Skeletal muscle cell (primary cell): ENCODE measurements around the gene TRIO.

Experiments
- DNase-seq: peaks from one replicate; pipeline ENCODE4 v3.0.0-alpha.2; 2010; ENCODE audit warnings: low read depth
- H3K4me3 ChIP-seq: 2 replicates; pipeline ENCODE4 v1.5.1; 2011; ENCODE audit warnings: low read depth, mild to moderate bottlenecking, control low read depth, low read length, moderate library complexity

The TRIO gene

GRCh38 chr5:14269395-14269794, 126.3 kb downstream of the TRIO start:
- H3K4me3 ChIP-seq, result no peak overlapping the region

DNA sequence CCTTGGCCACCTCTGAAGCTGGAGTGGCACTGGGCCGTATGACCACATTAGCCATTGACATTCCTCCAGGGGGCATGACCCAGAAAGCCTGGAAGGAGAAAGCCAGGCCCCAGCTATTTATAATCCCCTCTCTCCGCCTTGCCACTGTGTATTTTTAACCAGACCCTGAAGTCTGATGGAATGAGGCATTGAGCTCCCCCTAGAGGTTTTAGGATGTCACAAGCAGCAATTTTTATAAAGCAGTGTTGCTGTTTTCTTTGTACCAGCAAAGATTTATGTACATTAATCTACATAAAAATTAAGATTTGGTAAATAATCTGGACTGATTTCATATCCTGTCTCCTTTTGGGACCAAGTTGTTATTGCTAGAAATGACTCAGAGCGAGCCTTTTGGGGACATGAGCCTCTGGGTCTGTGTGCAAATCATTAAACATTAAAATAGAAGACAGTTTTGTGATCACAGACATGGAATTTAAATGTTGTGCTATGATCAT, 127.1 kb downstream of the TRIO start:
- no peak for DNase-seq
- H3K4me3 ChIP-seq, result no peak overlapping the region

More at GRCh38 chr5:14269395-14269794, 126.3 kb downstream of the TRIO start:
- DNase-seq, result no peak

GRCh38 chr5:14272548-14273205, 129.5 kb downstream of the TRIO start:
- DNase-seq, result no peak

GRCh38 chr5:14273207-14273767, 130.1 kb downstream of the TRIO start:
- H3K4me3 ChIP-seq, result no peak overlapping the region
- DNase-seq, result no peak

More at GRCh38 chr5:14272548-14273205, 129.5 kb downstream of the TRIO start:
- H3K4me3 ChIP-seq, result no peak overlapping the region

GRCh38 chr5:14276380-14276779, 133.2 kb downstream of the TRIO start:
- H3K4me3 ChIP-seq, result no peak overlapping the region
- no peak for DNase-seq

- H3K4me3 ChIP-seq, result no peak overlapping the region
- DNase-seq, result no peak
Observed at GRCh38 chr5:14277385-14278320, 134.5 kb downstream of the TRIO start.

GRCh38 chr5:14280294-14280854, 137.2 kb downstream of the TRIO start:
- DNase-seq, result no peak

GRCh38 chr5:14281746-14282181, 138.6 kb downstream of the TRIO start:
- DNase-seq, result no peak
- H3K4me3 ChIP-seq, result no peak overlapping the region

More at GRCh38 chr5:14280294-14280854, 137.2 kb downstream of the TRIO start:
- H3K4me3 ChIP-seq, result no peak overlapping the region

DNA sequence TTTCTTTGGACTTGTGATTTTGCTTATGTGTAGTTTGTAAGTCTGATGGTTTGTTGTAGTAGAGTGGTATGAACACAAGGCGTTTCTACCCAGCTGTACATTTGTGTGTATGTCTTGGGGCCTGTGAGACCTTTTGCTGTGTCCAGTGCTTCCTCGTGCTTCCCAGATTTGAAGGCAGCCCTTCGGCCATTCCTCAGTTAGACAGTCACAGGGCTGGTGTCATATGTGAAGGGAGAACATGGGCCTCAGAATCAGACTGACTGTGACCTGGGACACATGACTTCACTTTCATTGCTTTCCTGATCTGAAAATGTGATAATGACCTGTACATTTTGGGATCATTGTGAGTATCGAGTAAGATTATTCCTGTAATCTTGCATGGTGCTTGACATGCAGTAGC, 140.0 kb downstream of the TRIO start:
- H3K4me3 ChIP-seq, result no peak overlapping the region
- no peak for DNase-seq

- no peak for DNase-seq
- no peak overlapping the region for H3K4me3 ChIP-seq
Observed at GRCh38 chr5:14284392-14285148, 141.4 kb downstream of the TRIO start.

DNA sequence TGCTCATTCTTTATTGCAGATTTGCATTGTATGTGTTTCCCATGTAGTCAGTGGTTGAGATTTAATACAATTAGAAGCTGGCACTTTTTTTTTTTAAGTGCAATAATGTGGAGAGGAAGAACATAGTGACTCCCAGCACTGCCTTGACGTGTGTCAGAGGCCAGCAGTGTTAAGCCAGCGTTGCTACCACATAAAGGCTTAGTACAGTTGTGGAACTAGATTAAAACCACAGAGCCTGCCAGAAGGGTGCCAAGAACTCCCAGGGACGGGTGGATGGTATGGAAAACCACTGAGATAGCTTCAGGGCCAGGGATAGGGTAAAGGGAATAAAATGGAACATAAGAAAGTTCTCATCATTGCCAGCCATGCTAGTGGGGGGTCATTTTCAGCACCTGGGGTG, 142.9 kb downstream of the TRIO start:
- DNase-seq, result no peak
- H3K4me3 ChIP-seq, result no peak overlapping the region

GRCh38 chr5:14286574-14287421, 143.7 kb downstream of the TRIO start:
- DNase-seq, result no peak
- no peak overlapping the region for H3K4me3 ChIP-seq

DNA sequence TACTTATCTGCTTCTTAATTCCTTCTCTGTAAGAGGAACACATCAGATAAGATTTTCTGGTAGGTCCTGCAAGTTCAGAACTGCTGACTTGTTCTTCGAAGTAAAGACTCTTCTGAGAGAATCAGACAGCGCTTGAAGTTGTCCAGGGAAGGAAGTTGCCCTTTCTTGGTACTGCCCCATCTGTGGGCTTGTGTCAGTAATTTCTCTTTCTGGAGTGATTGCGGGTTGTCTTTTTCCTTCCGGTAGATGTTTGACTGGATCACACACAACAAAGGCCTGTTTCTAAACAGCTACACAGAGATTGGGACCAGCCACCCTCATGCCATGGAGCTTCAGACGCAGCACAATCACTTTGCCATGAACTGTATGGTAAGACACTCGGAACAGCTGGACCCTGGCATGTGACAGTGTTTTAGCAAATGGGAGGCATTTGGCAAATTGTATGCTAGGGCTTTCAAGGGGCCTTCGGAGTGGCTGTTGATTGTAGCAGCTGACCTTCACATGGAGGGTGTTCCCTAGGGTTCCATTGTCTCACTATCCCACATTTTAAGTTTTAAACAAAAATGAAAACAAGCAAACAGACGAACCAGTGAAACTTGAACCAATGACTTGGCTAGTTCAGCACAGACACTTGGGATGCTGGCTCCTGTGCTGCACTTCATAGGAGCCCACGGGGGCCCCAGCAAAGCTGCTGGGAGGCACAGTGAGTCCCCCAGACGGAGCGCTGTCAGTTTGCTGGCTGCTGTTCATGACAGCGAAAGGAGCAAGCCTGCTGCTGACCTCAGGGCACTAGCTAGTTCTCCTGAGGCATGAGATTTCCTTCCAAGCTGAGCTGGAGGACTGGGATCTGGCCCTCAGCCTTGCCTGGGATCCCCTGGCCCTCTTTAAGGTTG, 149.9 kb downstream of the TRIO start:
- no peak for DNase-seq
- no peak overlapping the region for H3K4me3 ChIP-seq

DNA sequence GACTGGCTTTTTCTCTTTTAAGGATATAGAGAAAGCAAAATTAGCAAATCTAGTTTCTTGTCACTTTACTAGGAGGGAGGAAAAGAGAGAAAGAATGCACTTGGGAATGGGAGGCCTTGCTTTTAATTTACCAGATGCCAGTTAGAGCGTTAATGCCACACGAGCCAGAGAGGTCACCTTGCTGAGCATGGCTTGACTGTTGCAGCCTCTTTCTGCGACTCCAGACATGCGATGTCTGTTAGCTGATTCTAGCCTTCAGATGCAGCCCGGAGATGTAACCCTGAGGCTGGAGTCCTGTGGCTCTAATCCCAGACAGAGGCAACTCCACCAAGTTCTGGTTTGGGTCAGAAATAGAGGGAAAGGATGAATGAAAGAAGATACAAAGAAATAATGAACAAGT, 152.5 kb downstream of the TRIO start:
- DNase-seq, result no peak
- H3K4me3 ChIP-seq, result no peak overlapping the region

DNA sequence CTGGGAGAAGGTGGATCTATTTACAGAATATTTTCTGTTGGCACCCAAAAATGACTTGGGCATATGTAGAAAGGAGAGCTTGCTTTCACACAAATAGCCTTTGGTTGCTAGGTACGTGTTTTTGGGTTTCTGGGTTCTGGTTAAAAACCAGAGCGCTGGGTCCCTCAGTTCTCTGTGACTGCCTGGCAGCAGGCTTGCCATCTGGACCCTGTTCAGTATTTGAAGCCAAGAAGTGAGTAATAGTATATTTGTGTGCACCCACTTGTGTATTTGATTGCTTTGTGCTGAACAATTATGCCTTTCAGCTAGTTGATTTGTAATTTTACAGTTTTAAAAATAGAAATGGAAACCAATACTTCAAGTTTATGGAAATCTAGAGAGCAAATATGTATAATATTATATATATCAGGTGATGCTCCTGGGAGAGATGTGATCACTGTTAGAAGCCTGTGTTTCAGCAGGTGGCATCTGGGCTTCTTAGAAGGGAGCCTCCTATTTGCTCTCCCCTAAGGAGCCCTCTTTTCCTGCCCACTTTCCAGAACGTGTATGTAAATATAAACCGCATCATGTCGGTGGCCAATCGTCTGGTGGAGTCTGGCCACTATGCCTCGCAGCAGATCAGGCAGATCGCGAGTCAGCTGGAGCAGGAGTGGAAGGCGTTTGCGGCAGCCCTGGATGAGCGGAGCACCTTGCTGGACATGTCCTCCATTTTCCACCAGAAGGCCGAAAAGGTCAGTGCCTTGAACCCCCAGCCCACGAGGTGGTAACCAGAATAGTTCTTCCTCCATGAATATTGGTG, 153.6 kb downstream of the TRIO start:
- no peak for DNase-seq
- no peak overlapping the region for H3K4me3 ChIP-seq

- DNase-seq, result no peak
- no peak overlapping the region for H3K4me3 ChIP-seq
Observed at GRCh38 chr5:14297697-14298096, 154.6 kb downstream of the TRIO start.
